Measurements from ENCODE around the gene SERPINA1. TPM values are rescaled to one million over a fixed set of nuclear protein-coding genes. Genes with fewer than 3 reads are reported as not detected.

Gene SERPINA1
- total and polyA plus RNA-seq, 2 of the 13 experiments (the other 11 are each of a cell fraction or from before 2014, with no cell fraction given): 3,266 to 11,015 TPM

- TF ChIP-seq, protein P1, sequence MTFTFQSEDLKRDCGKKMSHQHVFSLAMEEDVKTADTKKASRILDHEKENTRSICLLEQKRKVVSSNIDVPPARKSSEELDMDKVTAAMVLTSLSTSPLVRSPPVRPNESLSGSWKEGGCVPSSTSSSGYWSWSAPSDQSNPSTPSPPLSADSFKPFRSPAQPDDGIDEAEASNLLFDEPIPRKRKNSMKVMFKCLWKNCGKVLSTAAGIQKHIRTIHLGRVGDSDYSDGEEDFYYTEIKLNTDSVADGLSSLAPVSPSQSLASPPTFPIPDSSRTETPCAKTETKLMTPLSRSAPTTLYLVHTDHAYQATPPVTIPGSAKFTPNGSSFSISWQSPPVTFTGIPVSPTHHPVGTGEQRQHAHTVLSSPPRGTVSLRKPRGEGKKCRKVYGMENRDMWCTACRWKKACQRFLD (CRISPR knock-in tag; IDR thresholded peaks at IDR 0.05; ENCODE audit: borderline replicate concordance): no peak
- TF ChIP-seq ZNF788 (CRISPR knock-in tag; IDR thresholded peaks at IDR 0.05; ENCODE audit: borderline replicate concordance) (0 out of 2 replicates have a peak, but pooled peaks have one; percentile 53), CHCHD3 (CRISPR knock-in tag; IDR thresholded peaks at IDR 0.05) (no peak), ZNF547 (CRISPR knock-in tag; IDR thresholded peaks at IDR 0.05) (peak; percentile 73; the same call in 1 of the 2 replicates), TBP (CRISPR knock-in tag; IDR thresholded peaks at IDR 0.05) (no peak), SMARCC2 (IDR thresholded peaks at IDR 0.05) (no peak), RXRA (CRISPR knock-in tag; IDR thresholded peaks at IDR 0.05) (peak; percentile 52; the same call in 1 of the 2 replicates), ZMYM2 (CRISPR knock-in tag; IDR thresholded peaks at IDR 0.05) (0 out of 2 replicates have a peak, but pooled peaks have one; percentile 33), MED13 (CRISPR knock-in tag; IDR thresholded peaks at IDR 0.05) (0 out of 2 replicates have a peak, but pooled peaks have one; percentile 27), FOXK2 (IDR thresholded peaks at IDR 0.05) (no peak), NFATC3 (CRISPR knock-in tag; IDR thresholded peaks at IDR 0.05) (no peak), ZNF678 (CRISPR knock-in tag; IDR thresholded peaks at IDR 0.05) (no peak), ZSCAN9 (CRISPR knock-in tag; IDR thresholded peaks at IDR 0.05; ENCODE audit: borderline replicate concordance) (no peak), AGO1 (IDR thresholded peaks at IDR 0.05; ENCODE audit: low read depth, low read length, poor library complexity, severe bottlenecking) (no peak), ZNF24 (IDR thresholded peaks at IDR 0.05) (no peak), ZNF773 (CRISPR knock-in tag; IDR thresholded peaks at IDR 0.05; ENCODE audit: borderline replicate concordance) (no peak), FOXA3 (CRISPR knock-in tag; IDR thresholded peaks at IDR 0.05) (0 out of 2 replicates have a peak, but pooled peaks have one; percentile 11), ERF (CRISPR knock-in tag; IDR thresholded peaks at IDR 0.05) (no peak), ZNF770 (CRISPR knock-in tag; IDR thresholded peaks at IDR 0.05) (no peak), DPF2 (CRISPR knock-in tag; IDR thresholded peaks at IDR 0.05; ENCODE audit: borderline replicate concordance, low read depth) (0 out of 2 replicates have a peak, but pooled peaks have one; percentile 37), MTA3 (CRISPR knock-in tag; IDR thresholded peaks at IDR 0.05) (no peak), GPN1 (CRISPR knock-in tag; IDR thresholded peaks at IDR 0.05; ENCODE audit: borderline replicate concordance) (no peak), AGO2 (optimal IDR thresholded peaks at IDR 0.05; ENCODE audit: low read depth, low read length) (no peak), RBM22 (optimal IDR thresholded peaks at IDR 0.05; ENCODE audit: low read length) (no peak), TFDP2 (CRISPR knock-in tag; IDR thresholded peaks at IDR 0.05) (no peak), SALL1 (CRISPR knock-in tag; IDR thresholded peaks at IDR 0.05) (peak; percentile 52)
- TF ChIP-seq, protein P2, sequence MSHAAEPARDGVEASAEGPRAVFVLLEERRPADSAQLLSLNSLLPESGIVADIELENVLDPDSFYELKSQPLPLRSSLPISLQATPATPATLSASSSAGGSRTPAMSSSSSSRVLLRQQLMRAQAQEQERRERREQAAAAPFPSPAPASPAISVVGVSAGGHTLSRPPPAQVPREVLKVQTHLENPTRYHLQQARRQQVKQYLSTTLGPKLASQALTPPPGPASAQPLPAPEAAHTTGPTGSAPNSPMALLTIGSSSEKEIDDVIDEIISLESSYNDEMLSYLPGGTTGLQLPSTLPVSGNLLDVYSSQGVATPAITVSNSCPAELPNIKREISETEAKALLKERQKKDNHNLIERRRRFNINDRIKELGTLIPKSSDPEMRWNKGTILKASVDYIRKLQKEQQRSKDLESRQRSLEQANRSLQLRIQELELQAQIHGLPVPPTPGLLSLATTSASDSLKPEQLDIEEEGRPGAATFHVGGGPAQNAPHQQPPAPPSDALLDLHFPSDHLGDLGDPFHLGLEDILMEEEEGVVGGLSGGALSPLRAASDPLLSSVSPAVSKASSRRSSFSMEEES (CRISPR knock-in tag; IDR thresholded peaks at IDR 0.05): no peak
Observed at GRCh38 chr14:94390372-94391086, 2.1 kb upstream of the SERPINA1 start (continued).
